WTC11 (cell line): ENCODE results near the gene GFY. TPM values are rescaled to one million over a fixed set of nuclear protein-coding genes. Genes with fewer than 3 reads are reported as not detected.

ENCODE experiments used
- ATAC-seq: fragments of 200-7000 bp; cut with Tn5 transposase; 2 replicates; pipeline ENCODE4 v1.10.0; 2021; ENCODE audit warnings: mild to moderate bottlenecking, moderate library complexity
- CTCF ChIA-PET: fragments of 300-600 bp; sonication (Branson Sonifier 250); formaldehyde crosslinking; loops from one replicate; lab custom pipeline; 2021; ENCODE audit warnings: antibody characterized with exemption; lab: Charles Lee
- POLR2A ChIA-PET: fragments of 350-600 bp; sonication (Branson Sonifier 250); formaldehyde crosslinking; loops from one replicate; lab custom pipeline; 2021; ENCODE audit warnings: antibody characterized with exemption; lab: Charles Lee
- DNase-seq: peaks from one replicate; pipeline ENCODE4 v3.0.0; 2021; ENCODE audit warnings: low spot score
- H3K27ac Mint-ChIP-seq: 2 replicates; pipeline ENCODE4 v1.8.0; 2021; ENCODE audit warnings: mixed read lengths
- H3K27me3 Mint-ChIP-seq: 2 replicates; pipeline ENCODE4 v1.8.0; 2021; ENCODE audit warnings: low read depth, mild to moderate bottlenecking, moderate library complexity, mixed read lengths
- H3K36me3 Mint-ChIP-seq: 2 replicates; pipeline ENCODE4 v1.8.0; 2021; ENCODE audit warnings: mixed read lengths
- H3K4me1 Mint-ChIP-seq: 2 replicates; pipeline ENCODE4 v1.8.0; 2022; ENCODE audit warnings: mixed read lengths
- H3K4me3 Mint-ChIP-seq: 2 replicates; pipeline ENCODE4 v1.8.0; 2021; ENCODE audit warnings: mild to moderate bottlenecking, moderate library complexity, mixed read lengths
- H3K9me3 Mint-ChIP-seq: 2 replicates; pipeline ENCODE4 v1.8.0; 2021; ENCODE audit warnings: mixed read lengths
- AFF4 ChIP-seq: sonication (generic); formaldehyde crosslinking; IDR thresholded peaks from 2 replicates; pipeline ENCODE4 v1.8.1; 2023; ENCODE audit warnings: mild to moderate bottlenecking, missing genetic modification reagents, borderline replicate concordance
- E2F5 ChIP-seq: sonication (generic); formaldehyde crosslinking; IDR thresholded peaks from 2 replicates; pipeline ENCODE4 v1.8.1; 2022; ENCODE audit warnings: mild to moderate bottlenecking, moderate library complexity, missing genetic modification reagents
- FOXP4 ChIP-seq: sonication (generic); formaldehyde crosslinking; IDR thresholded peaks from 2 replicates; pipeline ENCODE4 v1.8.0; 2022; ENCODE audit warnings: mild to moderate bottlenecking, missing genetic modification reagents
- HMGXB4 ChIP-seq: sonication (generic); formaldehyde crosslinking; IDR thresholded peaks from 2 replicates; pipeline ENCODE4 v1.8.1; 2023; ENCODE audit warnings: mild to moderate bottlenecking, moderate library complexity, missing genetic modification reagents
- MAX ChIP-seq: sonication (generic); formaldehyde crosslinking; IDR thresholded peaks from 2 replicates; pipeline ENCODE4 v1.8.0; 2022; ENCODE audit warnings: mild to moderate bottlenecking, missing genetic modification reagents
- MXD4 ChIP-seq: fragments of 250-450 bp; sonication (Bioruptor Pico); IDR thresholded peaks from 2 replicates; pipeline ENCODE4 v1.8.0; 2021; ENCODE audit warnings: mild to moderate bottlenecking, moderate library complexity, borderline replicate concordance
- NFYB ChIP-seq: sonication (generic); formaldehyde crosslinking; conservative IDR thresholded peaks from 2 replicates; pipeline ENCODE4 v1.8.0; 2022; ENCODE audit warnings: low read depth, missing genetic modification reagents
- OVOL2 ChIP-seq: fragments of 250-450 bp; sonication (Bioruptor Pico); IDR thresholded peaks from 2 replicates; pipeline ENCODE4 v1.9.0; 2021; ENCODE audit warnings: mild to moderate bottlenecking, borderline replicate concordance
- PRDM15 ChIP-seq: sonication (generic); formaldehyde crosslinking; IDR thresholded peaks from 2 replicates; pipeline ENCODE4 v1.8.0; 2022; ENCODE audit warnings: missing genetic modification reagents
- RELA ChIP-seq: sonication (generic); formaldehyde crosslinking; IDR thresholded peaks from 2 replicates; pipeline ENCODE4 v1.8.1; 2022; ENCODE audit warnings: missing genetic modification reagents, mild to moderate bottlenecking, borderline replicate concordance
- SMAD3 ChIP-seq: sonication (generic); formaldehyde crosslinking; IDR thresholded peaks from 2 replicates; pipeline ENCODE4 v1.8.0; 2022; ENCODE audit warnings: missing genetic modification reagents, mild to moderate bottlenecking, borderline replicate concordance
- TCF7 ChIP-seq: sonication (generic); formaldehyde crosslinking; IDR thresholded peaks from 2 replicates; pipeline ENCODE4 v1.8.0; 2022; ENCODE audit warnings: mild to moderate bottlenecking, low read depth, missing genetic modification reagents, moderate library complexity
- TP53 ChIP-seq: sonication (generic); formaldehyde crosslinking; IDR thresholded peaks from 2 replicates; pipeline ENCODE4 v1.8.1; 2023; ENCODE audit warnings: mild to moderate bottlenecking, missing genetic modification reagents
- USF2 ChIP-seq: sonication (generic); formaldehyde crosslinking; IDR thresholded peaks from 2 replicates; pipeline ENCODE4 v1.8.1; 2023; ENCODE audit warnings: mild to moderate bottlenecking, missing genetic modification reagents, moderate library complexity
- ZNF219 ChIP-seq: sonication (generic); formaldehyde crosslinking; IDR thresholded peaks from 2 replicates; pipeline ENCODE4 v1.8.0; 2023; ENCODE audit warnings: missing genetic modification reagents, mild to moderate bottlenecking, borderline replicate concordance
- ZNF317 ChIP-seq: sonication (generic); formaldehyde crosslinking; IDR thresholded peaks from 2 replicates; pipeline ENCODE4 v1.8.1; 2023; ENCODE audit warnings: low read depth, mild to moderate bottlenecking, moderate library complexity, missing genetic modification reagents, borderline replicate concordance
- total RNA-seq: library from RNA; stranded (reverse); gene quantifications from 3 replicates; pipeline ENCODE4 v1.2.3, GENCODE V29; 2021

GFY gene
- total RNA-seq, 1 experiment from 2014 or later = 0.87 TPM

- Mint-ChIP-seq H3K27ac (no peak overlapping the region), H3K36me3 (no peaks in the 10 kb centered on the region), H3K4me3 (peak overlapping the region; percentile 53), H3K27me3 (peaks cover 96% of the 10 kb centered on the region), H3K9me3 (no peaks in the 10 kb centered on the region), H3K4me1 (peaks cover 76% of the 10 kb centered on the region)
- CTCF ChIA-PET = interaction anchor here (0.5 to 4.5 kb wide), 6 partner anchors 12 to 1055 kb away, joined by 3 to 24 read pairs (median 4); partner anchors contain the start of gene GYS1
- TF ChIP-seq PRDM15 (CRISPR knock-in tag) (no peak), TCF7 (CRISPR knock-in tag) (no peak), USF2 (no peak), AFF4 (CRISPR knock-in tag) (no peak), HMGXB4 (no peak), ZNF219 (no peak), E2F5 (no peak), NFYB (no peak), TP53 (CRISPR knock-in tag) (no peak), RELA (CRISPR knock-in tag) (no peak), MXD4 (CRISPR knock-in tag) (no peak), MAX (no peak), FOXP4 (CRISPR knock-in tag) (no peak), ZNF317 (CRISPR knock-in tag) (no peak), OVOL2 (CRISPR knock-in tag) (no peak), SMAD3 (CRISPR knock-in tag) (no peak)
- POLR2A ChIA-PET = no interaction called here
- DNase-seq = no peak
- ATAC-seq = no peak
Observed at GRCh38 chr19:49423985-49424303, 1.2 kb upstream of the GFY start.
